HG02981 (cell line): ENCODE measurements around the gene CHST15.

Source experiments
- ATAC-seq: cut with Tn5 transposase; IDR thresholded peaks from one replicate; pipeline ENCODE4 v1.9.1; 2021; ENCODE audit warnings: mild to moderate bottlenecking, moderate library complexity; ENCODE audit not compliant: unreplicated experiment

The CHST15 gene, protein sequence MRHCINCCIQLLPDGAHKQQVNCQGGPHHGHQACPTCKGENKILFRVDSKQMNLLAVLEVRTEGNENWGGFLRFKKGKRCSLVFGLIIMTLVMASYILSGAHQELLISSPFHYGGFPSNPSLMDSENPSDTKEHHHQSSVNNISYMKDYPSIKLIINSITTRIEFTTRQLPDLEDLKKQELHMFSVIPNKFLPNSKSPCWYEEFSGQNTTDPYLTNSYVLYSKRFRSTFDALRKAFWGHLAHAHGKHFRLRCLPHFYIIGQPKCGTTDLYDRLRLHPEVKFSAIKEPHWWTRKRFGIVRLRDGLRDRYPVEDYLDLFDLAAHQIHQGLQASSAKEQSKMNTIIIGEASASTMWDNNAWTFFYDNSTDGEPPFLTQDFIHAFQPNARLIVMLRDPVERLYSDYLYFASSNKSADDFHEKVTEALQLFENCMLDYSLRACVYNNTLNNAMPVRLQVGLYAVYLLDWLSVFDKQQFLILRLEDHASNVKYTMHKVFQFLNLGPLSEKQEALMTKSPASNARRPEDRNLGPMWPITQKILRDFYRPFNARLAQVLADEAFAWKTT

GRCh38 chr10:124092860-124093773 lies at the start of gene CHST15:
Gene CHST15 (minus strand): TSS chr10:124093598. CDS start chr10:124046212, 47,386 bp downstream.
- no peak for ATAC-seq

- ATAC-seq = no peak
Observed at GRCh38 chr10:124142960-124143359, 49.6 kb upstream of the CHST15 start.

- peak; percentile 44 for ATAC-seq
Observed at GRCh38 chr10:124142006-124142739, 48.8 kb upstream of the CHST15 start.

DNA sequence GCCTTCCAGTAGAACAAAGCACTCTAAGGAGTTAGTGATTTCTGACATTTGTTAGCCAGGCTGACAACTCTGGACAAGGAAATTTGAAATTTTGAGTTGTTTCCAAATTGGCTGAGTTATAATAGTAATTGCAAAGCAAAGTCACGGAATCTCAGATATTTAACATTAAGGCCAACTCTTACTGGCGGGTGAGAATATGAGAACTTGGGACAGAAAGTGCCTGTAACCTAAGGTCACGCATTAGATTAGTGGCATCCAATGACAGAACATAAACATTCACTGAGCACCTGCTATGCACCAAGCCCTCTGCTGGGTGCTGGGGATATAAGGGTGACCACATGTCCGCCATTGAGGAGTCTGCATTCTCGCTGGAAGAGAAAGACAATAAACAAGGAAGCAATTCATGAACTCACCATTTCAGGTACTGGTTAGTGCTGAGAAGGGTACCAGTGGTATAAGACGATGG lies 45.5 kb upstream of the CHST15 start:
- no peak for ATAC-seq

GRCh38 chr10:124138195-124138882 lies 44.9 kb upstream of the CHST15 start:
- ATAC-seq = no peak

- no peak for ATAC-seq
Observed at GRCh38 chr10:124134251-124134893, 41.0 kb upstream of the CHST15 start.

DNA sequence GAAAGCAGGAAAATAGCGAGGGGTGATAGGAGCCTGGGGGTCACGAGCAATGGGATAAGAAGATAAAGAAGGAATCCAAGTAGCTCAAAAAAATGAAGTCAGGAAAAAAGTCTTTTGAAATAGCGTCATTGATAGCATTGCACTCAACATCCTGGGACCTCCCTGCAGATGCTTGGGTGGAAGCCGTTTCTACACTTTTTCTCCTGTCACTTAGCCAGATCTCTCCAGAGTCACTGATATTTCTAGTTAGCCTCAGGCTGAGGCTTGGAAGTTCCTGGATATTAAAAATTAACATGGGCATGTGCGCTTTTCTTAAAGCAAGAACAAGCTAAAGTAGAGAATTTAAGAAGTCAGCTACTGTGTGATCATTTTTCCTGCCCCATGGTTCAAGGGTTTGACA lies 39.5 kb upstream of the CHST15 start:
- ATAC-seq = no peak

GRCh38 chr10:124132306-124132705 lies 38.9 kb upstream of the CHST15 start:
- ATAC-seq = no peak

- ATAC-seq = no peak
Observed at GRCh38 chr10:124131172-124131571, 37.8 kb upstream of the CHST15 start.

GRCh38 chr10:124130198-124130900 lies 37.0 kb upstream of the CHST15 start:
- no peak for ATAC-seq

DNA sequence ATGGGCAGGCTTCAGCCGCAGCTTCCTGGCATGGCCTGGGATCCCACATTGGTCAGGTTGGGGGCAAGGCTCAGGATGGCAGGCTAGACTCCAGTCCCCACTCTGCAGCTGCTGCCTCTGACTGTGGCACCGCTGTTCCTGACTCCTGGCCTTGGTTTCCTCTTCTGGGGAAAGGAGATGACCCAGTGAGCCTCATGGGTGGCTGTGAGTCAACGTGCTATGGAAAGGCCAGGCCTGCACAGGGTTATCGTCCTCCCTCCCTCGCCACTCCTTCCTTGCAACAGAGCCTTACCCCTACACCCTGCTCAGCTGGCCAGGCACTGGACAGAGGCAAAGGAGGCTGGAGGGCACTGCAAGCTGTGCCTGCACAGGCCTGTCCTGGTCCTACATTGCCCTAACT lies 36.1 kb upstream of the CHST15 start:
- ATAC-seq = no peak

DNA sequence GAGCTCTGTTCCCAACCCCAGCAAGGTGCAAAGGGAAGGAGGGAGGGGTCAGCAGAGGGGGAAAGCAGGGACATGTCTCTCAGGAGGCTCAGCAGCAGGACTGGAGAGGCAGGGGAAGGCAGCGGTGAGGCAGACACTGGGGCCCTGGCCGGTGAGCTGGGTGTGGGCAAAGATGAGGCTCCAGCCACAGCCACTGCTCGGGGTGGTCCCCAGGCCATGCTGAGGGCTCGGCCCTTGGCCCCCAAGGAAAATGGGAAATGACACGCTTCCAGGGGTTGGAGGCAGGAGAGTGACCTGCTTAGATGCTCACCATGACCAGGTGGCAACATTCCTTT lies 35.4 kb upstream of the CHST15 start:
- ATAC-seq = no peak

GRCh38 chr10:124127965-124128810 lies 34.8 kb upstream of the CHST15 start:
- no peak for ATAC-seq

DNA sequence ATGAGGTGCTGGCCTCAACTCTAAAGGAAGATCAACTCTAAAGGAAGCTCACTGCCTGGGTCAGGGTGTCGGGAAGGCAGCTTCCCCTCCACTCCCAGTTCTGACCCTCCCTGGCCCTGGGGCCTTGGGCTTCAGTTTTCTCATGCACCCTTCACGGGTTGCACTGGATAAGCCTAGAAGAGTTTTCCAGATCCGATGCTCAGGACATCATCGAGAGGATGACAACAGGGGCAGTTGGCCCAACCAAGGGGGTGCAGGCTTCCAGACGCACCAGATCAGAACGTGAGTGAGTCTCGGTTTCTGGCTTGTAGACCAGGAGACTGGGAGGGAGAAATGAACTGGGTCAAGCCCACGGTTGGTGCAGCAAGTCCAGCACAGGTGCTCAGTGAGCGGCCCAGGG lies 34.2 kb upstream of the CHST15 start:
- ATAC-seq = no peak

GRCh38 chr10:124126983-124127385 lies 33.6 kb upstream of the CHST15 start:
- no peak for ATAC-seq

GRCh38 chr10:124126145-124126982 lies 33.0 kb upstream of the CHST15 start:
- ATAC-seq = no peak
